Ishikawa (cell line): ENCODE data around the gene SAXO1.

Experiments
- CEBPB ChIP-seq: IDR thresholded peaks from 2 replicates; pipeline ENCODE4 v1.6.1; 2012
- CREB1 ChIP-seq: IDR thresholded peaks from 2 replicates; pipeline ENCODE4 v1.6.1; 2012; ENCODE audit warnings: low read depth
- EGR1 ChIP-seq: IDR thresholded peaks from 2 replicates; pipeline ENCODE4 v1.6.1; 2012
- EP300 ChIP-seq: IDR thresholded peaks from 2 replicates; pipeline ENCODE4 v1.6.1; 2012; ENCODE audit warnings: borderline replicate concordance
- FOXM1 ChIP-seq: IDR thresholded peaks from 2 replicates; pipeline ENCODE4 v1.6.1; 2012; ENCODE audit warnings: low read depth, borderline replicate concordance
- MAX ChIP-seq: IDR thresholded peaks from 2 replicates; pipeline ENCODE4 v1.6.1; 2012
- NFIC ChIP-seq: IDR thresholded peaks from 2 replicates; pipeline ENCODE4 v1.6.1; 2012
- RAD21 ChIP-seq: IDR thresholded peaks from 2 replicates; pipeline ENCODE4 v1.6.1; 2012; ENCODE audit warnings: low read depth
- TAF1 ChIP-seq: IDR thresholded peaks from 2 replicates; pipeline ENCODE4 v1.6.1; 2012; ENCODE audit warnings: low read depth, mild to moderate bottlenecking
- TCF12 ChIP-seq: IDR thresholded peaks from 2 replicates; pipeline ENCODE4 v1.6.1; 2012; ENCODE audit warnings: low read depth
- TEAD4 ChIP-seq: IDR thresholded peaks from 2 replicates; pipeline ENCODE4 v1.6.1; 2012
- USF1 ChIP-seq: IDR thresholded peaks from 2 replicates; pipeline ENCODE4 v1.6.1; 2012
- YY1 ChIP-seq: IDR thresholded peaks from 2 replicates; pipeline ENCODE4 v1.6.1; 2012; ENCODE audit warnings: low read depth
- ZBTB7A ChIP-seq: IDR thresholded peaks from 2 replicates; pipeline ENCODE4 v1.6.1; 2012; ENCODE audit warnings: low read depth
- TF ChIP-seq, protein P1 (sequence below): IDR thresholded peaks from 2 replicates; pipeline ENCODE4 v1.6.1; 2012; ENCODE audit warnings: low read depth, mild to moderate bottlenecking

SAXO1 gene

GRCh38 chr9:18920141-18921084 is 112.6 kb downstream of the SAXO1 start:
- no peak for TF ChIP-seq EP300
- TF ChIP-seq RAD21: no peak
- no peak for TF ChIP-seq NFIC
- TF ChIP-seq CREB1: no peak
- TF ChIP-seq MAX: no peak
- TF ChIP-seq, protein P1, sequence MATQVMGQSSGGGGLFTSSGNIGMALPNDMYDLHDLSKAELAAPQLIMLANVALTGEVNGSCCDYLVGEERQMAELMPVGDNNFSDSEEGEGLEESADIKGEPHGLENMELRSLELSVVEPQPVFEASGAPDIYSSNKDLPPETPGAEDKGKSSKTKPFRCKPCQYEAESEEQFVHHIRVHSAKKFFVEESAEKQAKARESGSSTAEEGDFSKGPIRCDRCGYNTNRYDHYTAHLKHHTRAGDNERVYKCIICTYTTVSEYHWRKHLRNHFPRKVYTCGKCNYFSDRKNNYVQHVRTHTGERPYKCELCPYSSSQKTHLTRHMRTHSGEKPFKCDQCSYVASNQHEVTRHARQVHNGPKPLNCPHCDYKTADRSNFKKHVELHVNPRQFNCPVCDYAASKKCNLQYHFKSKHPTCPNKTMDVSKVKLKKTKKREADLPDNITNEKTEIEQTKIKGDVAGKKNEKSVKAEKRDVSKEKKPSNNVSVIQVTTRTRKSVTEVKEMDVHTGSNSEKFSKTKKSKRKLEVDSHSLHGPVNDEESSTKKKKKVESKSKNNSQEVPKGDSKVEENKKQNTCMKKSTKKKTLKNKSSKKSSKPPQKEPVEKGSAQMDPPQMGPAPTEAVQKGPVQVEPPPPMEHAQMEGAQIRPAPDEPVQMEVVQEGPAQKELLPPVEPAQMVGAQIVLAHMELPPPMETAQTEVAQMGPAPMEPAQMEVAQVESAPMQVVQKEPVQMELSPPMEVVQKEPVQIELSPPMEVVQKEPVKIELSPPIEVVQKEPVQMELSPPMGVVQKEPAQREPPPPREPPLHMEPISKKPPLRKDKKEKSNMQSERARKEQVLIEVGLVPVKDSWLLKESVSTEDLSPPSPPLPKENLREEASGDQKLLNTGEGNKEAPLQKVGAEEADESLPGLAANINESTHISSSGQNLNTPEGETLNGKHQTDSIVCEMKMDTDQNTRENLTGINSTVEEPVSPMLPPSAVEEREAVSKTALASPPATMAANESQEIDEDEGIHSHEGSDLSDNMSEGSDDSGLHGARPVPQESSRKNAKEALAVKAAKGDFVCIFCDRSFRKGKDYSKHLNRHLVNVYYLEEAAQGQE: no peak
- TF ChIP-seq YY1: no peak
- TF ChIP-seq TCF12: no peak
- no peak for TF ChIP-seq EGR1
- no peak for TF ChIP-seq USF1
- TF ChIP-seq ZBTB7A: no peak
- TF ChIP-seq FOXM1: no peak
- no peak for TF ChIP-seq CEBPB
- TF ChIP-seq TAF1: no peak
- TF ChIP-seq TEAD4: no peak

DNA sequence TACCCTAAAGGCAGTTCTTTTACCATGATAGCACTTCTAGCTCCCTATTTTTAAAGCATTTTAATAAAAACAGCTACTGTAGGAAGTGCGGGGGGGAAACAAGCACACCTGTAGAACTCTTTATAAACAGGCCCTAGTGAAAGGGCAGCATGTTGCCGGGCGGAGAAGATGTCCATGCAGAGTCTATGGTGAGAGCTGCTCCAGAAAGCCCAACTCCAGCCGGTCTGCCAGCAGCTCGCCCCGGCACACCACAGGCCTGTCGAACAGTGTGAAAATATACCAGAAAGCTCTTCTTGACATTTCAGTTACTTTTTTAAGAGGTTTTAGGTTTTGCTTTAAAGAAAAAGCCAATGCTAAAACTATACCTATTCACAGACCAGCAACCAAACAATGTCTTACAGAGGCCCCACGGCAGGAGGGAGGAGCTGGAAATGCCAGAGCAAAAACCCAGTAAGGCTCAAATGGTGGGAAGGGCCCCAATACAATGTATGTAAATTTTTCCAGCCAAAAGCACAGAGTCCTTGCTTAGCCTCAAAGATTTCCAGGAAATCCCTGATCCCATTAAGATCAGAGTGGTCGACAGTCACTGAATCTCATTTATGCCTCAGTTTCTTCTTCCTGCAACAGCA is 121.2 kb downstream of the SAXO1 start:
- TF ChIP-seq YY1 (no peak), ZBTB7A (no peak), TAF1 (no peak), EP300 (no peak), CREB1 (no peak), CEBPB (no peak), USF1 (no peak), TCF12 (no peak), EGR1 (no peak), FOXM1 (no peak), MAX (no peak), NFIC (no peak), TEAD4 (no peak), RAD21 (no peak)
- TF ChIP-seq, protein P1: no peak

GRCh38 chr9:18910916-18911315 is 122.1 kb downstream of the SAXO1 start:
- TF ChIP-seq TCF12 (no peak), TAF1 (no peak), CREB1 (no peak), USF1 (no peak), CEBPB (no peak), NFIC (no peak), MAX (no peak), FOXM1 (no peak)

GRCh38 chr9:18910435-18910834 is 122.6 kb downstream of the SAXO1 start:
- TF ChIP-seq NFIC (no peak), TAF1 (no peak), MAX (no peak), CREB1 (no peak), RAD21 (no peak), ZBTB7A (no peak), FOXM1 (no peak)
- TF ChIP-seq, protein P1: no peak
